ENCODE data around the gene MMRN1. TPM values are rescaled to one million over a fixed set of nuclear protein-coding genes. Genes with fewer than 3 reads are reported as not detected.

The MMRN1 gene
- total RNA-seq, 4 donors from 2014 or later = 7.7 to 18.8 (median 10.7) TPM

DNA sequence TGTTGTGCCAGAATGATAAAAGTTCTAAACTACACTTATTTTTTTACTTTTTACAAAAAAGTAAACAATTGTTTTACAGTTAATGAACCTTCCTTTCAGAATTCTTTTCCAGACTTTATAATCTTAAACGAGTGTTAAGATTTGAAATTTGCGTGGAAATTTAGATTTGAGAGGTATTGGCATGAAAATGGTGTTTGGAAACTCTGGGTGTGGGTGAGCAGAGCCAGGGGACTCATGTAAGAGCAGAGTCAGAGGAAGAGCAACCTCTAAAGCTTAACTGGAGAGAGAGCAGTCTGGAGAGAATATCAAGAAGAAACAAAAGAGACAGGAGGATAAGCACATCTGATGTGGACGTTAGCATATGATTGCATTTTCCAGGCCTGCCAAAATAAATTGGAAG is 48.2 kb downstream of the MMRN1 start:
- DNase-seq (ENCODE audit: low spot score in 2 of 2) = no peak
- no peak for TF ChIP-seq POLR2AphosphoS5 (IDR thresholded peaks at IDR 0.05)
- no peak for TF ChIP-seq EP300 (IDR thresholded peaks at IDR 0.05)
- TF ChIP-seq, protein P1, sequence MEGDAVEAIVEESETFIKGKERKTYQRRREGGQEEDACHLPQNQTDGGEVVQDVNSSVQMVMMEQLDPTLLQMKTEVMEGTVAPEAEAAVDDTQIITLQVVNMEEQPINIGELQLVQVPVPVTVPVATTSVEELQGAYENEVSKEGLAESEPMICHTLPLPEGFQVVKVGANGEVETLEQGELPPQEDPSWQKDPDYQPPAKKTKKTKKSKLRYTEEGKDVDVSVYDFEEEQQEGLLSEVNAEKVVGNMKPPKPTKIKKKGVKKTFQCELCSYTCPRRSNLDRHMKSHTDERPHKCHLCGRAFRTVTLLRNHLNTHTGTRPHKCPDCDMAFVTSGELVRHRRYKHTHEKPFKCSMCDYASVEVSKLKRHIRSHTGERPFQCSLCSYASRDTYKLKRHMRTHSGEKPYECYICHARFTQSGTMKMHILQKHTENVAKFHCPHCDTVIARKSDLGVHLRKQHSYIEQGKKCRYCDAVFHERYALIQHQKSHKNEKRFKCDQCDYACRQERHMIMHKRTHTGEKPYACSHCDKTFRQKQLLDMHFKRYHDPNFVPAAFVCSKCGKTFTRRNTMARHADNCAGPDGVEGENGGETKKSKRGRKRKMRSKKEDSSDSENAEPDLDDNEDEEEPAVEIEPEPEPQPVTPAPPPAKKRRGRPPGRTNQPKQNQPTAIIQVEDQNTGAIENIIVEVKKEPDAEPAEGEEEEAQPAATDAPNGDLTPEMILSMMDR (IDR thresholded peaks at IDR 0.05) = no peak
- no peak for TF ChIP-seq POLR2A (IDR thresholded peaks at IDR 0.05)
- H3K27ac ChIP-seq = no peak overlapping the region
- no peaks in the 10 kb centered on the region for H3K27me3 ChIP-seq
- H3K9me3 ChIP-seq = no peaks in the 10 kb centered on the region
- WGBS = 83% methylated on average over 3 of the region's 3 CpGs
- peaks cover 3% of the 10 kb centered on the region for H3K4me1 ChIP-seq
- H3K4me3 ChIP-seq = no peak overlapping the region
- no peaks in the 10 kb centered on the region for H3K36me3 ChIP-seq

DNA sequence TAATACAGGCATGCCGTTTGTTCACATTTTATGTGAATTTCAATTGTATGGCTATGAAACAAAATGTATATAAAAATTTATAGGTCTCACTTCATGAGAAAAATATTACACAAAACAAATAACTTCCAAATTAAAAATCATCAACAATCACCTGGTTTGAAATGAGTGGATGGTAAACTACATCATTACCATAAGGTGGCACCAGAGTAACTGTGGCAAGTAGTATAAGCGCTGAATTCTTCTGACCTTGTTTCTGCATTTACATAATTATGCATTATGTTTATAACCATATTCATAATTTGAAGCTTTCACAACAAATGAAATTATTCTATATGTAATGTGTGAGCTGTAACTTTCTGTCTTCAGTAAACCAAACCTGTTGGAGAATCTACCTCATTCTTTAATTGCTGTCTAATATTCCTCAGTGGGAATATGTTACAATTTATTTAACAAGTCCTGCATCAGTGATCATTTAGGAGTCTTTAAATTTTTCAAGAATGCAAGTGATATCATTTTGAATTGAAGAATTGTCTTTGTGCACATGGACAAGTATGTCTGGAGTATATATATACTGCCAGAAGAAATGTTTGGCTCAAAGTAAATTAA is 55.2 kb downstream of the MMRN1 start:
- no peak overlapping the region for H3K4me3 ChIP-seq

DNA sequence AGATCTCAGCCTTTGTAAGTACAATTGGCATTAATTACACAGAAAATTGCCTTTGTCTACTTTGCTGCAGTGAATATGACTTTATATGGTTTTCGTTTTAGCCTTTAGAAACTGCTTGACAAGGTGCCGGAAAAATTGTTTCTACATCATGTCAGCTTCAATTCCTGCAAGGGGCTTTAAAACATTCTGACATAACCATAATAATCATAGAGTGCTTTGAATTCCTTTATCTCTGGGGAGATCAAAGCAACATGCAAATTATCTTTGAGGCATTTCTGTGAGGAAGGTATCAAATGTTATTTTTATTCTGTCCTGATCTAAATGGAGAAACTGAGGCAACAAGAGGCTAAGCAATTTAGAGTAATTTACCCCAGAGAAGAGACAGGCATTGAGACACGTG is 57.8 kb downstream of the MMRN1 start:
- no peaks in the 10 kb centered on the region for H3K9me3 ChIP-seq
- H3K4me3 ChIP-seq = no peak overlapping the region
- no peaks in the 10 kb centered on the region for H3K4me1 ChIP-seq
- H3K36me3 ChIP-seq = no peaks in the 10 kb centered on the region
- TF ChIP-seq POLR2A (IDR thresholded peaks at IDR 0.05) = no peak
- no peak for TF ChIP-seq POLR2AphosphoS5 (IDR thresholded peaks at IDR 0.05)
- TF ChIP-seq EP300 (IDR thresholded peaks at IDR 0.05) = no peak
- TF ChIP-seq, protein P1 (IDR thresholded peaks at IDR 0.05) = no peak
- no peak overlapping the region for H3K27ac ChIP-seq
- WGBS = 42% methylated on average over 3 of the region's 3 CpGs
- no peak for DNase-seq (ENCODE audit: low spot score in 2 of 2)
- H3K27me3 ChIP-seq = no peaks in the 10 kb centered on the region

More for the DNA sequence above, 55.2 kb downstream of the MMRN1 start:
- H3K27me3 ChIP-seq = no peaks in the 10 kb centered on the region
- no peak for TF ChIP-seq POLR2AphosphoS5 (IDR thresholded peaks at IDR 0.05)
- TF ChIP-seq EP300 (IDR thresholded peaks at IDR 0.05) = no peak
- TF ChIP-seq, protein P1 (IDR thresholded peaks at IDR 0.05) = peak in 1 of 2 donors; percentile 18
- TF ChIP-seq POLR2A (IDR thresholded peaks at IDR 0.05) = no peak
- H3K4me1 ChIP-seq = no peaks in the 10 kb centered on the region
- 85% methylated on average over 2 of the region's 2 CpGs for WGBS
- no peaks in the 10 kb centered on the region for H3K9me3 ChIP-seq
- no peak overlapping the region for H3K27ac ChIP-seq
- H3K36me3 ChIP-seq = no peaks in the 10 kb centered on the region
- no peak for DNase-seq (ENCODE audit: low spot score in 2 of 2)

DNA sequence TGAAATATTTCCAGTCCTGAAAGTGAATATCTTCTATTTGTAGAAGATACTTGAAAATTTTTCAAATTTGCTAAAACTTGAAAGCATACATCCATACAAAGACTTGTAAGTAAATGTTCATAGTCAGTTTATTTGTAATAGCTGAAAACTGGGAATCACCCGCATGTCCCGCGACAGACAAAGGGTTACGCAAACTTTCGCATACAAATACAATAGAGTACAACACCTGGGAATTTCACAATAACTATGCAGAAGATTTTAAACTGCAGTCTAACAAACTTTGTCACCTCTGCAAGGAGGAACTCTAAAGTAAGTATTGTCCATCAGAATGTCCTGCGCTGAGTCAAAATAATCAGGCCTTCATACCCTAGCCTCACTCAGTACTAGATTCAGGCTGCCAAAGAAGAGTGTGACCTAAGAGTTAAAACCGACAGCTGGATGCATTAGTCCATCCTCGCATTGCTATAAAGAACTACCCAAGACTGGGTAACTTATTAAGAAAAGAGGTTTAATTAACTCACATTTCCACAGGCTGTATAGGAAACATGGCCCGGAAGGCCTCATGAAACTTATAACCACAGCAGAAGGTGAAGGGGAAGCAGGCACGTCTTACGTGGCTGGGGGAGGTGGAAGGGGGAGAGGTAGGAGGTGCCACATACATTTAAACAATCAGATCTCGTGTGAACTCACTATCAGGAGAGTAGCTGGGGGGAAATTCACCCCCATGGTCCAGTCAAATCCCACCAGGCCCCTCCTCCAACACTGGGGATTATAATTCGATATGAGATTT is 60.4 kb downstream of the MMRN1 start:
- no peak overlapping the region for H3K27ac ChIP-seq
- H3K27me3 ChIP-seq = no peaks in the 10 kb centered on the region
- no peak overlapping the region for H3K4me3 ChIP-seq
- no peak for TF ChIP-seq POLR2A (IDR thresholded peaks at IDR 0.05)
- TF ChIP-seq, protein P1 (IDR thresholded peaks at IDR 0.05) = no peak
- TF ChIP-seq POLR2AphosphoS5 (IDR thresholded peaks at IDR 0.05) = no peak
- no peak for TF ChIP-seq EP300 (IDR thresholded peaks at IDR 0.05)
- H3K9me3 ChIP-seq = no peaks in the 10 kb centered on the region
- no peaks in the 10 kb centered on the region for H3K4me1 ChIP-seq
- DNase-seq (ENCODE audit: low spot score in 2 of 2) = no peak
- WGBS = 88% methylated on average over 13 of the region's 13 CpGs
- H3K36me3 ChIP-seq = no peaks in the 10 kb centered on the region

All from suprapubic skin (tissue), 4 donors.